Forelimb muscle (tissue), 1 donor: ENCODE measurements around the gene ZEB1. TPM values are rescaled to one million over a fixed set of nuclear protein-coding genes. Genes with fewer than 3 reads are reported as not detected.
"Not testable (repeated sequence)": the region's sequence is repeated elsewhere in the genome, so short reads cannot be mapped to it uniquely, and the experiment has no call there.

ENCODE experiments used
- DNase-seq: peaks from one replicate; pipeline ENCODE4 v3.0.0-alpha.2; 2013; ENCODE audit warnings: low read depth
- polyA plus RNA-seq: library from polyadenylated mRNA; unstranded; fragments of 120-200 nt; gene quantifications from one replicate; pipeline ENCODE4 v1.2.1, GENCODE V29; 2013; ENCODE audit not compliant: insufficient read length

The ZEB1 gene
- polyA plus RNA-seq, 1 donor, result 60.8 TPM

- no peak for DNase-seq
Observed at GRCh38 chr10:31318382-31318853, 598 bp upstream of the ZEB1 start.

GRCh38 chr10:31319602-31320549, 860 bp downstream of the ZEB1 start:
- no peak for DNase-seq

DNA sequence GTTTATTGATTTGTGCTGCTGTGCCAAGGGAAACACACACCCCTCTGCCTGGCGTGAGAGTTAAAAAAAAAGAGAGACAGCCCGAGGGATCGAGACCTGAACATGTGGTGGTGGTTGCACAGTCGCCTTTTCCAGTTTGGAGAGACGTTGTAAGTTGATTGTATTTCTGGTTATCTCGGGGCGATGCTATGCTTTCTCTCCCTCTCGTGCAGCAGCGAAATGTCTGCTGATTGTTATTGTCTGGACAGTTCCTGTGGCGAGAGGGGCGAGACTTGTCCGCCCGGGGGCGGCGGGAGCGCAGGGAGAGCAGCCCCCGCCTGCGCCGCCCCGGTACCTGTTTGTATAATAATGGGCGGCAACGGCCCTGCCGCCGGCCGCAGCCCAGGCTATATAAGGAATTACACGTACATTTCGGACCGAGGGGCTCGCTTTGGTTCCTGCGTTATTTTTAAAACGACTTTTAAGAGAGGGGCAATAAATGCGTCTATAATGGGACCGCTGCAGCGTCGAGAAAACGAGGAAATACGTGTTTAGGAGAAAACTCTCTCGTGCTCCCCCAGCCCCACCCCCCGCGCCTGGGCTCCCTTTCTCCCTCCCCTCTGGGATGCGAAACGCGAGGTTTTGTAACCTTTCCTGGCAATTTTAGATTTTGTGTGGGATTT, 1.7 kb downstream of the ZEB1 start:
- no peak for DNase-seq

GRCh38 chr10:31321396-31321941, 2.5 kb downstream of the ZEB1 start:
- DNase-seq, result no peak

- DNase-seq, result no peak
Observed at GRCh38 chr10:31322647-31323046, 3.6 kb downstream of the ZEB1 start.

DNA sequence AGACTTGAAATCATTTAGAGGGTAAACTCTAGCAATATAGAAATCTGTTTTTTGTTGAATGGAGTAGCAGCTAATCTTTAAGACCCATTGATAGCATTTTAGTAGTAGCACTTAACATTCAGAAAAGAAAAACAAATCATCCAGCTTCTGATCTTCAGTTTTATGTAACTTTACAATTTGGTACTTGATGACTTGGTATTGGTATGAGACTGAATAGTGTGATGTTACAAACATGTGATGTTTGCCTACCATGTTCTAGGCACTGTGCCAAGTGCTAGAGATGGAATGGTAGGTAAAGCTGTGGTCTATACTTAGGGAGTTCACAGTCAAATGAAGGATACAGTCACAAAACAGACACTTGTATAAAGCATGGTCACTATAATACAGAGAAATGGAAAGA, 21.3 kb downstream of the ZEB1 start:
- no peak for DNase-seq

DNA sequence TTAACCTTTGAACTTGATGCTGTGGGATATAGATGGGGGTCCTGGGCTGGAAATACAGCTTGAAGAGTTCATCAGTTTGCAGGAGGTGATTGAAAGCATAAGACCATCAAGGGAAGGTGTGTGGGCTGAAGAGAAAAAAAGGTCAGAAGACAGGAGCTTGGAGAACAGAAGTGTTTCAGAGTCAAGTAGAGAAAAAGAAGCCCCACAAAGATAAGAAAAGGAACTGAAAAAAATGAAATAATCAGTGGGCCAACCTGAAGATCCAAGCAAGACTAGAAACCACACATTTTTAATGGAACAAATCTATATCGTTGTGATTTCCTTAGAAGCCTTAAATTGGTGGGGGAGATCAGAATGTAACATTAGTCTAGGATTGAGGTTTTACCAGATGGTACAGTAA, 22.5 kb downstream of the ZEB1 start:
- DNase-seq, result no peak

DNA sequence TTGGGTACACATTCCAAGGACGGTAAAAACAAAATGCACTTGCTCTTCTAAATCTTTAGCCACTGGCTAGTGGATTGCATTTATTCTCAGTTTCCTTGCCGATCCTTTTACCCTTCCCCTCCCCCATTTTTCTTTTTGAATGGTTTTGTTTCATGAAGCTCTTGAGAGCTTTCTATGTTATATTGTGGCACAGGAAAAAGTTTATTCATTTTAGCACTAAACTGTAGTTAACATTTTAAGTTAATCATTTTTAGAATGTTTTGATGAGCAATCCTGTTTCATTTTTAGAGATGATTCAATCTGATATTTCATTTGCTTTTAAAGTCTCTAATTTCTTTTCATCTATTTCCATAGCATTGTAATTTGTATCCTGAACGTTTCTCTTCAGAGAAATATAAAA, 24.0 kb downstream of the ZEB1 start:
- DNase-seq, result no peak

- no peak for DNase-seq
Observed at GRCh38 chr10:31343551-31343950, 24.5 kb downstream of the ZEB1 start.

DNA sequence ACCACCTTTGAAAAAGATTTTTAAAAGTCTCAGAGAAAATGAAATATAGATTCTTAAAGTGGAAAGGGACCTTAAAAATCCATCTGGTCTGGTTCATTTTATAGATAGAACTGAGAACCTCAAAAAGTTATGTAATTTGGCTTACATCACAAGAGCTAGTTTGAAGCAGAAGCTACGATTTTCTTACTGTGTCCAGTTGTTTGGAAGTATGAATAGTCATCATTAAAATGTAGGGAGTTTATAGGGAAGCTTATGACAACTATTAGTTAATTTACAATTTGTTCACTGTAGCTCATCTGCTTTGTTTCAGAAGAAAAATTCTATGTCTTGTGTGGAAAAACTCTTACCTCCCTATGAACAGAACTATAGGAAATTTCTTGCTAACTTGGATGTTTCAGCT, 26.9 kb downstream of the ZEB1 start:
- no peak for DNase-seq

DNA sequence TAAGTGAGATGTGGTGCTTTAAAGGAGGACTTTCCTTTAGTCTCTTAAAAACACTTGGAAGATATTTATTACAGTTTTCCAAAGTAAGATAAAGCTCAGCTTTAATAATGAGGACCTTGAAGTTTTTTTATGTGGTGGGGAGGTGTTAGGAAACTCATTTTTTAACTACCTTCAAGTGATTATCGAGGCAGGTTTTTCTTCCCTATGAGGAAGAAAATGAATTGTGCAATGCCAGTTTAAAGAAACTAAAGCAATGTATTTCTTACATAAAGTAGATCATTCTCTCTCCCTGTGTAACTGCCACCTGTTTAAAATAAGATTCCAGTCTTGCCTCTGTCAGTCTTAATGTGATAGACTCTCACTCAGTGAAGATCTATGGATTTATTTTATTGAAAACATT, 27.9 kb downstream of the ZEB1 start:
- no peak for DNase-seq

DNA sequence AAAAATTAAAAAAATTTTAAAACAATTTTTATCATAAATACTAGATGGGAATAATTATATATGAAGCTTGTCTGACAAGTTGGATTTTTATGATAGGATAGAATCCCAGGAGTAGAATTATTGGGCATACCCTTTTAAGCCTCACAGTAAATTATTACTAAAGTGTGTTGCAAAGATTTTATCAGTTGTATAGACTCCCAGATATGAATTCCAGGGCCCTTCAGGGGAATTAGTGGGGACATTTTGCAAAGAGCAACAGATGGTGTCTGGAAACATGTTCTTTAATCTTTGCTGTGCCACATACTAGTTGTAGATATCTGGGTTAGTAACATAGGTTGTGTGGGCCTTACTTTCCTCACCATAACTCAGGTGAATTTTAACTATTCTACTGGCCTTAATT, 28.7 kb downstream of the ZEB1 start:
- no peak for DNase-seq

DNA sequence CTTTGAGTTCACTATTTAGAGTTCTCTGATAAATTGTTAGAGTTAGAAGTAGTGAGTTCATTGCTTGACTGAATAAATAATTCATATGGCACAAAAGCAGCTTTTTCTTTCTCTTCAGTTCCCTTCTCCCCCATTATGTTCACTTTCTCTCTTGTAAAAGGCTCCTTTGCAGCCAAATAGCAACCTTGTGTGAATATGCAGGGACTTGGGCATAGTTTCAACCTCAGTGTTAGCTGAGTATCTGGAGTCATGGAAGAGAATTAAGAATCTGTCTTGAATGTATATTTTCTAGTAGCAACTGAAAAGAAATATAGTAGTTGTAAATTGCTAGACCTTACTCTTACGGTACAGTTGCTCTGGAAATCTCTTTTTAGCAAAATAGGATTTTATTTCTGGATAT, 31.9 kb downstream of the ZEB1 start:
- no peak for DNase-seq

DNA sequence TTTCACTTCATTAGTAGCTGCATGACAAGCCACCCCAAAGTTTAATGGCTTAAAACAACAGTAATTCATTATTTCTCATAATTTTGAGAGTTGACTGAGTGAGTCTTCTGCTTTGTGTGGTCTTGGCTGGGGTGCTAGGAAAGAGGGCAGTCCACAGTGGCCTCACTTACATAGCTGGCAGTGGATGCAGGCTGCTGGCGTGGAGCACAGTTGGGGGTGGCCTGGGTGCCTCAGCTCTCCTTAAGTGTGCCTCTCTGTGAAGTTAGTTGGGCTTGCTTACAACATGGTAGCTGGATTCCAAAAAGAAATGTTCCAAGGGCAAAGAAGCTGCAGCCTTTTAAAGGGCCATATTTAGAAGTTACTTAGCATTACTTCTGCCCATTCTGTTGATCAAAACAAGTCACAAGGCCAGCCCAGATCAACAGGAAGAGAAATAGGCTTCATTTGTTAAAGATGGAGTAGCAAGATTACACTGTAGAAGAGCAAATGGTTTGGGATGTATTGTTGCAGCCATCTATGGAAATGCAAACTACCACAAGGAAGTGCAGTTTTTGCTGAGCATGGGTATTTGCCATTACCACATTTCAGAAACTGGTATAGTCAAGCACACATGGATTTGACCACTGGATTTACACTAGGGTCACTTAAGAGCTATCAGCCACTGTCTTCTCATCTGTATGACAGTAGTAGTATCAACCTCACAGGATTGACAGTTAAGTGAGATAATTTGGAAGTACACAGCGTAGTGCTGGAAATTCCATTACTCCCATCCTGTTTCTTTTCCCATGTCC, 33.6 kb downstream of the ZEB1 start:
- no peak for DNase-seq

DNA sequence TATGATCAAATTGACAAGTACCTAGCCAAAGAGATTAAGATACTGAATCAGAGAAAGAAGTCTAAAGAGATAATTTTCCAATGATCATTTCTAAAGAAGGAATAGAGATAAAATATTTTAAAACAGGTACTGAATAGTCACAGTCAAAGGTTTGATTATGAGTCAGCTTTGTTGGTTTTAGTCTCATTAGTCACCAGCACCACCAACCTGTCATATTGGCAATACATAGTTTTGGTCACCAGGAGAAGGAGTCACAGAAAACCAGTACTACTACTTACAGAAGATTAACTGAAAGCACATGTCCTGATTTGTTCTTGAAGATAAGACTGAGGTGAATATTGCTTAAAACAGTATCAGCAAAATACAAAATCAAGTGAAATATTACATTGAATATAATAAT, 34.6 kb downstream of the ZEB1 start:
- DNase-seq, result no peak

DNA sequence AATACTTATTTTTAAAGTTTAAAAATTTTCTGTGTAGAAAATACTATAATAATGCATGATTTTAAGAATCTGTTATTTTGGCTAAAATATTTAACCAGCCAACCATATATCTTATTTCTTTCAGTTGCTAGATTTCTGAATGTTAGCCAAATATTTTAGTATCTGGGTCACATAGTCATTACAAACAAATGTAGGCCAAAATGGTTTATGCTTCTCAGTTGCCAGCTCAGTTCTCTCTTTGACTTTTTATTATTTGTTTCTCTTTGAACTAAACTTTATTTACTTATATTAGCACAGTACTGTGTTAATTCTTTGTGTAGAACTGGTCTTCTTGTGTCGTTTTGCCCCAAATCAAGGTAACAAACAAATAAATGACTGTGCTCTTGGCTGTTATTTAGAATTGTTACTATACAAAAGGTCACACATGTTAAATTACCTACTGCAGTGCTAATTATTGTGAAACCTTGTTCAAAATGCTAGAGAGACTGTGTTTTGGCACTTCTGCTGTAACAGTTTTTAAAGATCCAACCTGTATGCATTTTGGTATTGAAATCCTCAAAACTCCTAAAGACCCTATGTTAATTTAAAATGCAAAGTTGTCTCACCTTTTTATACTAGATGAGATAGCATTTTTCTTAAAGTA, 39.8 kb downstream of the ZEB1 start:
- no peak for DNase-seq

DNA sequence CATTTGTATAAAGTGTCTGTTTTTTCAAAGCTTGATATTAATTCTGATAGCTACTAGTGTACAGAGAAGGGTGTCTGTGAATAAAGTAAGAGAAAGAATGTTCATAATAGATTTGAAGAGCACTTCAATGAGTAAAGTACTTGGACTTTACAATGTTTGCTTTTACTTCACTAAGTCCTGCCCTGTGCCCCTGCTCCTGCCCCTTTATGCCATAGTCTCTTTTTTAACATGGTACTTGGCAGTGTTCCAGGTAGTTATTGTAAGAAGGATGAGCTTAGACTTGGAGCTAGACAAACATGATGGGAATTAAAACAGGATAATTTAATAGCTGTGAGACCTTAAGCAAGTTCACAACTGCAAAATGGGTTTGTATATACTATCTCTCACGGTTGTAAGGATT, 41.0 kb downstream of the ZEB1 start:
- no peak for DNase-seq

DNA sequence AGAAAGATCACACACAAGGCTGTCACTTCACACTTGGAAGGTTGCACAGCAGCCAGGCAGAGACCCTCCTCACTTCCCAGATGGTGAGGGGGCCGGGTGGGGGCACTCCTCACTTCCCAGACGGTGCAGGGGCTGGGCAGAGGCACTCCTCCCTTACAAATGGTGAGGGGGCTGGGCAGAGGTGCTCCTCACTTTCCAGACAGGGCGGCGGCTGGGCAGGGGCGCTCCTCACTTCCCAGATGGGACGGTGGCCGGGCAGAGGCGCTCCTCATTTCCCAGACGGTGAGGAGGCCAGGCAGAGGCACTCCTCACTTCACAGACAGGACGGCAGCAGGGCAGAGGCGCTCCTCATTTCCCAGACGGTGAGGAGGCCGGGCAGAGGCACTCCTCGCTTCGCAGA, 42.5 kb downstream of the ZEB1 start:
- not testable (repeated sequence) for DNase-seq

DNA sequence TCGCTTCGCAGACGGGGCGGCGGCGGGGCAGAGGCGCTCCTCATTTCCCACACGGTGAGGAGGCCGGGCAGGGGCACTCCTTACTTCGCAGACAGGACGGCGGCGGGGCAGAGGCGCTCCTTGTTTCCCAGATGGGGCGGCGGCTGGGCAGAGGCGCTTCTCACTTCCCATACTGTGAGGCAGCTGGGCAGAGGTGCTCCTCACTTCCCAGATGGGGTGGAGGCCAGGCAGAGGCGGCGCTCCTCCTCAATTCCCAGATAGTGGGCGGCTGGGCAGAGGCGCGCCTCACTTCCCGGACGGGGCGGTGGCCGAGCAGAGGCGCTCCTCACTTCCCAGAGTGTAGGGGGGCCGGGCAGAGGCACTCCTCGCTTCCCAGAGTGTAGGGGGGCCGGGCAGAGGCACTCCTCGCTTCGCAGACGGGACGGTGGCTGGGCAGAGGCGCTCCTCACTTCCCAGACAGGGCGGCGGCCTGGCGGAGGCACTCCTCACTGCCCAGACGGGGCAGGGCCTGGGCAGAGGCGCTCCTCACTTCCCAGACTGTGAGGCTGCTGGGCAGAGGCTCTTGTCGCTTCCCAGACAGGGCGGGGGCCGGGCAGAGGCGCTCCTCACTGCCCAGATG, 43.1 kb downstream of the ZEB1 start:
- DNase-seq, result no peak

DNA sequence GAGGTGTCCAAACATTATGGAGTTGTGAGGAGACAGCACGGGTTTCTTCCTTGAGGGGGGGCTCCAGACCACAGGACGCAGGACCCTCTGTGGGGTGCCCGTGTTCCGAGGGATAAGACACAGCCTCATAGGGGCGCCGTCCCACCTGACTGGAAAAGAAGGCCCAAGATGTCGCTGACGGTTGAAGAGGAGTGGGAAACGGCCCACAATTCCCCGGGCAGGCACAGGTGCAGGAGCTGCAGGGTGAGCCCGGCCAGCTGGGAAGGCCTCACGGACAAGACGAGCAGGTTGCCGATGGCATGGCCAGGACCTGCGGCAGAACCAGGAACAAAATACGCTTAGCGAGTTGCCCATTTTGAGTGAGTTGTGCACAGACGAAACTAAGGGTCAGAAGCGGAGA, 44.7 kb downstream of the ZEB1 start:
- not testable (repeated sequence) for DNase-seq

DNA sequence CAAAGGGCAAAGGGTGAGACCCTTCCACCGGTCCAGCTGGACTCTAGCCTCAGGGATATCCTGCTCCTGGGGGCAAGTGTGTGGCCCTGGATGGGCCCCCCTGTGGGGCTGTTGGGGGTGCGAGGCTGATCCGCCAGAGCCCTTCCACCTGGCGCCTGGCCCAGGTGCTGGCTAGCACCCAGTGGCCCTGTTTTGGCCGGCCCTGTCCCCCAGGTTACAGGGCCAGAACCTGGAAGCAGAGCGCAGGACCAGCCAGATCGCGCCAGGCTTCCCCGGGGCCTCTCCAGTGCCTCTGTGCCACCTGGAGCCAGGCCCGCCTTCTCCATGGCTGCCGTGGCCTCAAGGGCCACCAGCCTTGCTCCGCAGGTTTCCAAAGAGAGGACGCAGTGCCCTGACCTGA, 45.2 kb downstream of the ZEB1 start:
- DNase-seq, result not testable (repeated sequence)
